Keratinocyte (primary cell): ENCODE results near the gene TRPM3.

Experiments used
- EZH2 ChIP-seq: IDR thresholded peaks from one replicate; pipeline ENCODE4 v1.6.1; 2012; ENCODE audit warnings: inconsistent platforms, mild to moderate bottlenecking, low read length, moderate library complexity
- TF ChIP-seq, protein P1 (sequence below), 3 experiments: IDR thresholded peaks in 1 of 3; conservative IDR thresholded peaks in 1 of 3; optimal IDR thresholded peaks in 1 of 3; 2 replicates in 2 of 3; 3 replicates in 1 of 3; pipeline versions ENCODE3 to v1.5.1; 2011; ENCODE audit warnings: low read length in 3 of 3, mild to moderate bottlenecking in 3 of 3, moderate library complexity in 2 of 3, control low read depth in 1 of 3, inconsistent platforms in 1 of 3; ENCODE audit not compliant: insufficient read depth in 2 of 3; ENCODE audit errors: extremely low read depth in 1 of 3

DNA sequence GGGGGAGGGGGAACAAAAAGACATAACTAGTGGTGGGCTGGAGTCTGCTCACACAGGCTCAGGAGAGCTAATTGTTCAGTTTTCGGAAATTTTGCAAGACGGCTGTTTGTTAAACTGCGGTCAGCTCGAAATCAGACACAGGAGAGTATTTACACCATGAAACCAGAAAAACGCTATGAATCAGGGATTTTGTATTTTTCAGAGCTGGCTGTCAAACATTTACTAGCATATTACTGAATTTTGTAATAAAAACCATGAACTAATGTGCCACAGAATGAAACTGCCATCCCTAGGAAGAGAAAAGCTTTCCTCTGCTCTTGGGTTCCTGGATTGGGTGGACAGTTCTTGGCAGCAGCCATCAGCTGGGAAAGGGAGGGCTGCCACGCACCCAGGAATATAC, 45.3 kb downstream of the TRPM3 start:
- no peak for TF ChIP-seq EZH2
- TF ChIP-seq, protein P1, sequence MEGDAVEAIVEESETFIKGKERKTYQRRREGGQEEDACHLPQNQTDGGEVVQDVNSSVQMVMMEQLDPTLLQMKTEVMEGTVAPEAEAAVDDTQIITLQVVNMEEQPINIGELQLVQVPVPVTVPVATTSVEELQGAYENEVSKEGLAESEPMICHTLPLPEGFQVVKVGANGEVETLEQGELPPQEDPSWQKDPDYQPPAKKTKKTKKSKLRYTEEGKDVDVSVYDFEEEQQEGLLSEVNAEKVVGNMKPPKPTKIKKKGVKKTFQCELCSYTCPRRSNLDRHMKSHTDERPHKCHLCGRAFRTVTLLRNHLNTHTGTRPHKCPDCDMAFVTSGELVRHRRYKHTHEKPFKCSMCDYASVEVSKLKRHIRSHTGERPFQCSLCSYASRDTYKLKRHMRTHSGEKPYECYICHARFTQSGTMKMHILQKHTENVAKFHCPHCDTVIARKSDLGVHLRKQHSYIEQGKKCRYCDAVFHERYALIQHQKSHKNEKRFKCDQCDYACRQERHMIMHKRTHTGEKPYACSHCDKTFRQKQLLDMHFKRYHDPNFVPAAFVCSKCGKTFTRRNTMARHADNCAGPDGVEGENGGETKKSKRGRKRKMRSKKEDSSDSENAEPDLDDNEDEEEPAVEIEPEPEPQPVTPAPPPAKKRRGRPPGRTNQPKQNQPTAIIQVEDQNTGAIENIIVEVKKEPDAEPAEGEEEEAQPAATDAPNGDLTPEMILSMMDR (optimal IDR thresholded peaks at IDR 0.05 in 1 of 3, IDR thresholded peaks at IDR 0.05 in 1 of 3, conservative IDR thresholded peaks at IDR 0.05 in 1 of 3; ENCODE audit: extremely low read depth in 1 of 3, insufficient read depth in 2 of 3, low read length in 3 of 3): no peak
